DND-41 (cell line): ENCODE results near the gene OTULINL.

ENCODE experiments used
- CTCF ChIP-seq: IDR thresholded peaks from 2 replicates; pipeline ENCODE4 v1.5.1; 2012; ENCODE audit warnings: borderline replicate concordance, low read length, moderate library complexity, mild to moderate bottlenecking; ENCODE audit not compliant: poor library complexity, severe bottlenecking; ENCODE audit errors: extremely low read depth
- EZH2 ChIP-seq: IDR thresholded peaks from 3 replicates; pipeline ENCODE4 v1.6.1; 2012; ENCODE audit warnings: borderline replicate concordance, low read depth, mild to moderate bottlenecking, moderate library complexity, low read length, inconsistent platforms; ENCODE audit not compliant: severe bottlenecking

- TF ChIP-seq EZH2: no peak
- no peak for TF ChIP-seq CTCF
Observed at GRCh38 chr5:14556015-14556414, 25.6 kb upstream of the OTULINL start.
